HCT116 (cell line): Measurements from ENCODE around the gene TAS2R41. TPM values are rescaled to one million over a fixed set of nuclear protein-coding genes. Genes with fewer than 3 reads are reported as not detected.

Experiments
- ATAC-seq: fragments of 200-7000 bp; cut with Tn5 transposase; 2 replicates; pipeline ENCODE4 v1.9.1; 2020; ENCODE audit warnings: mild to moderate bottlenecking, moderate library complexity
- BruUV-seq: library from RNA; stranded (reverse); fragments of 400-500 nt; replicated peaks from 2 replicates; lab custom pipeline; 2021; lab: Mats Ljungman, UMichigan
- CTCF ChIA-PET: fragments of 300-600 bp; sonication (Branson Sonifier 250); formaldehyde crosslinking; loops from one replicate; lab custom pipeline; 2021; ENCODE audit warnings: antibody characterized with exemption; lab: Charles Lee
- POLR2A ChIA-PET: fragments of 300-600, 350-600 bp; sonication (Branson Sonifier 250); formaldehyde crosslinking; loops from one replicate; lab custom pipeline; 2021; ENCODE audit warnings: antibody characterized with exemption; lab: Charles Lee
- RAD21 ChIA-PET, 2 experiments: fragments of 300-600 bp; sonication (Branson Sonifier 250); formaldehyde crosslinking; loops; one replicate each; lab custom pipeline; 2023; ENCODE audit warnings: low total read pairs in 2 of 2; ENCODE audit not compliant: uncharacterized antibody in 2 of 2, unreplicated experiment in 2 of 2, low non-redundant PET in 1 of 2; lab: Charles Lee
- DNase-seq: peaks from one replicate; pipeline ENCODE4 v3.0.0-alpha.2; 2010; ENCODE audit warnings: low read depth, low spot score
- H2AFZ ChIP-seq: fragments of 200-600 bp; shearing (Covaris generic), sonication (generic); 2 replicates; pipeline ENCODE4 v1.6.1; 2017; ENCODE audit warnings: low read depth, mixed run types, mixed read lengths, antibody characterized with exemption, low read length; ENCODE audit not compliant: poor library complexity, severe bottlenecking
- H3K27ac ChIP-seq: 2 replicates; pipeline ENCODE4 v1.5.1; 2012; ENCODE audit warnings: low read depth, low read length
- H3K27me3 ChIP-seq: fragments of 200-600 bp; sonication (generic); 2 replicates; pipeline ENCODE4 v1.6.1; 2016; ENCODE audit warnings: mixed run types, low read length, mixed read lengths; ENCODE audit not compliant: insufficient read depth
- H3K36me3 ChIP-seq, 2 experiments: fragments of 200-500 bp in 1 of 2; fragments of 200-600 bp in 1 of 2; sonication (Bioruptor generic) in 1 of 2; sonication (generic) in 1 of 2; 2 replicates each; pipeline versions ENCODE4 v1.5.1 to v1.6.1; 2014 to 2016; ENCODE audit warnings: low read length in 2 of 2, inconsistent platforms in 1 of 2, mixed read lengths in 1 of 2, mixed run types in 1 of 2; ENCODE audit not compliant: insufficient read depth in 2 of 2, control insufficient read depth in 1 of 2
- H3K4me1 ChIP-seq, 2 experiments: fragments of 200-600 bp in 1 of 2; sonication (generic) in 1 of 2; 2 replicates each; pipeline versions ENCODE4 v1.5.1 to v1.6.1; 2012 to 2017; ENCODE audit warnings: low read length in 2 of 2, inconsistent platforms in 1 of 2, mild to moderate bottlenecking in 1 of 2, mixed read lengths in 1 of 2, mixed run types in 1 of 2, moderate library complexity in 1 of 2; ENCODE audit not compliant: insufficient read depth in 2 of 2, control insufficient read depth in 1 of 2
- H3K4me2 ChIP-seq: fragments of 200-600 bp; sonication (generic); 2 replicates; pipeline ENCODE4 v1.6.1; 2017; ENCODE audit warnings: mixed run types, low read length, mixed read lengths
- H3K4me3 ChIP-seq, 2 experiments: fragments of 200-600 bp in 1 of 2; sonication (generic) in 1 of 2; replicated peaks in 1 of 2; 2 replicates each; pipeline ENCODE4 v1.5.1; 2011 to 2016; ENCODE audit warnings: low read length in 2 of 2, control low read depth in 1 of 2, low read depth in 1 of 2, mild to moderate bottlenecking in 1 of 2, mixed read lengths in 1 of 2, mixed run types in 1 of 2
- H3K79me2 ChIP-seq: fragments of 200-600 bp; sonication (generic); 2 replicates; pipeline ENCODE4 v1.6.1; 2017; ENCODE audit warnings: mild to moderate bottlenecking, mixed run types, low read length, moderate library complexity, mixed read lengths; ENCODE audit not compliant: insufficient read depth
- H3K9ac ChIP-seq: fragments of 200-600 bp; sonication (generic); 2 replicates; pipeline ENCODE4 v1.6.1; 2016; ENCODE audit warnings: low read length, mixed read lengths
- H3K9me2 ChIP-seq: fragments of 200-600 bp; sonication (generic), shearing (Covaris generic); 2 replicates; pipeline ENCODE4 v1.6.1; 2017; ENCODE audit warnings: mixed run types, mild to moderate bottlenecking, moderate library complexity; ENCODE audit not compliant: insufficient read depth
- H3K9me3 ChIP-seq, 2 experiments: fragments of 200-500 bp in 1 of 2; fragments of 200-600 bp in 1 of 2; sonication (Bioruptor generic) in 1 of 2; sonication (generic) in 1 of 2; 2 replicates each; pipeline ENCODE4 v1.6.1; 2014 to 2017; ENCODE audit warnings: low read length in 2 of 2, mixed read lengths in 2 of 2, inconsistent platforms in 1 of 2, low read depth in 1 of 2, mild to moderate bottlenecking in 1 of 2, mixed run types in 1 of 2, moderate library complexity in 1 of 2; ENCODE audit not compliant: control insufficient read depth in 1 of 2, insufficient read depth in 1 of 2
- H4K20me1 ChIP-seq: fragments of 200-600 bp; sonication (generic), shearing (Covaris generic); 2 replicates; pipeline ENCODE4 v1.6.1; 2017; ENCODE audit warnings: mixed run types, mild to moderate bottlenecking, moderate library complexity; ENCODE audit not compliant: insufficient read depth
- CEBPB ChIP-seq: IDR thresholded peaks from 2 replicates; pipeline ENCODE4 v1.6.1; 2012; ENCODE audit warnings: low read depth
- CTCF ChIP-seq, 3 experiments: fragments of 200-600 bp in 1 of 3; sonication (generic) in 1 of 3; IDR thresholded peaks in 2 of 3; conservative IDR thresholded peaks in 1 of 3; 2 replicates each; pipeline ENCODE4 v1.5.1; 2012 to 2017; ENCODE audit warnings: low read depth in 2 of 3, low read length in 2 of 3, antibody characterized with exemption in 1 of 3, borderline replicate concordance in 1 of 3, control low read depth in 1 of 3, mild to moderate bottlenecking in 1 of 3, mixed read lengths in 1 of 3, mixed run types in 1 of 3, moderate library complexity in 1 of 3; ENCODE audit not compliant: insufficient read depth in 1 of 3
- ELF1 ChIP-seq: IDR thresholded peaks from 2 replicates; pipeline ENCODE4 v1.6.1; 2012; ENCODE audit warnings: low read depth, borderline replicate concordance
- EZH2 ChIP-seq: fragments of 200-600 bp; sonication (generic); IDR thresholded peaks from 2 replicates; pipeline ENCODE4 v1.6.1; 2017; ENCODE audit warnings: antibody characterized with exemption, mixed run types
- EZH2phosphoT487 ChIP-seq: fragments of 200-600 bp; IDR thresholded peaks from 2 replicates; pipeline ENCODE4 v1.6.1; 2018; ENCODE audit warnings: antibody characterized with exemption, borderline replicate concordance
- FOSL1 ChIP-seq: IDR thresholded peaks from 2 replicates; pipeline ENCODE4 v1.6.1; 2012; ENCODE audit warnings: low read depth
- JUND ChIP-seq: IDR thresholded peaks from 2 replicates; pipeline ENCODE4 v1.6.1; 2012
- POLR2A ChIP-seq: IDR thresholded peaks from 2 replicates; pipeline ENCODE4 v1.7.0; 2011; ENCODE audit warnings: borderline replicate concordance; ENCODE audit not compliant: insufficient read depth, insufficient read length; ENCODE audit errors: extremely low read depth
- POLR2AphosphoS5 ChIP-seq: IDR thresholded peaks from 2 replicates; pipeline ENCODE4 v1.6.1; 2011; ENCODE audit warnings: mild to moderate bottlenecking, low read depth, low read length, moderate library complexity
- RAD21 ChIP-seq: IDR thresholded peaks from 2 replicates; pipeline ENCODE4 v1.6.1; 2012; ENCODE audit warnings: low read depth, mild to moderate bottlenecking
- REST ChIP-seq: IDR thresholded peaks from 2 replicates; pipeline ENCODE4 v1.6.1; 2012; ENCODE audit warnings: low read depth
- SP1 ChIP-seq: IDR thresholded peaks from 2 replicates; pipeline ENCODE4 v1.6.1; 2012; ENCODE audit warnings: low read depth
- SRF ChIP-seq: IDR thresholded peaks from 2 replicates; pipeline ENCODE4 v1.6.1; 2012; ENCODE audit warnings: low read depth
- TCF7L2 ChIP-seq: IDR thresholded peaks from 2 replicates; pipeline ENCODE4 v1.7.0; 2011; ENCODE audit warnings: borderline replicate concordance, inconsistent platforms; ENCODE audit not compliant: insufficient read depth, insufficient read length; ENCODE audit errors: extremely low read depth
- YY1 ChIP-seq: IDR thresholded peaks from 2 replicates; pipeline ENCODE4 v1.6.1; 2011; ENCODE audit warnings: low read length, low read depth, moderate library complexity, mild to moderate bottlenecking; ENCODE audit not compliant: insufficient replicate concordance; ENCODE audit errors: extremely low read depth
- ZFX ChIP-seq: fragments of 450-650 bp; IDR thresholded peaks from 2 replicates; pipeline ENCODE4 v1.6.1; 2017
- ZNF274 ChIP-seq: fragments of 200-500 bp; sonication (Bioruptor generic); IDR thresholded peaks from 2 replicates; pipeline ENCODE4 v1.6.1; 2014; ENCODE audit warnings: mild to moderate bottlenecking, low read depth, low read length, inconsistent platforms
- intact Hi-C: fragments of 100-400 bp; cut with micrococcal nuclease; formaldehyde crosslinking; loops from 2 replicates; pipeline ENCODE4 v1.10.0; 2022
- total RNA-seq: library from RNA; stranded (reverse); gene quantifications from one replicate; pipeline ENCODE4 v1.2.1, GENCODE V29; 2021; ENCODE audit not compliant: unreplicated experiment
- TF ChIP-seq, protein P1 (sequence below): IDR thresholded peaks from 2 replicates; pipeline ENCODE4 v1.6.1; 2012
- TF ChIP-seq, protein P2 (sequence below): IDR thresholded peaks from 2 replicates; pipeline ENCODE4 v1.6.1; 2012

TAS2R41 gene
- total RNA-seq, 1 experiment from 2014 or later: not detected

- TF ChIP-seq ZNF274 (no peak), REST (no peak), RAD21 (no peak), POLR2A (no peak), YY1 (no peak), EZH2phosphoT487 (no peak), CTCF (IDR thresholded peaks at IDR 0.05 in 2 of 3, conservative IDR thresholded peaks at IDR 0.05 in 1 of 3; ENCODE audit: borderline replicate concordance in 1 of 3, insufficient read depth in 1 of 3, low read depth in 2 of 3, low read length in 2 of 3) (no peak), EZH2 (no peak), SP1 (no peak), FOSL1 (no peak), POLR2AphosphoS5 (no peak), JUND (no peak), ELF1 (no peak), SRF (no peak), CEBPB (no peak), TCF7L2 (no peak), ZFX (no peak)
- TF ChIP-seq, protein P1, sequence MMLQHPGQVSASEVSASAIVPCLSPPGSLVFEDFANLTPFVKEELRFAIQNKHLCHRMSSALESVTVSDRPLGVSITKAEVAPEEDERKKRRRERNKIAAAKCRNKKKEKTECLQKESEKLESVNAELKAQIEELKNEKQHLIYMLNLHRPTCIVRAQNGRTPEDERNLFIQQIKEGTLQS: no peak
- TF ChIP-seq, protein P2, sequence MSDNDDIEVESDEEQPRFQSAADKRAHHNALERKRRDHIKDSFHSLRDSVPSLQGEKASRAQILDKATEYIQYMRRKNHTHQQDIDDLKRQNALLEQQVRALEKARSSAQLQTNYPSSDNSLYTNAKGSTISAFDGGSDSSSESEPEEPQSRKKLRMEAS: no peak
- Histone ChIP-seq H2AFZ (peak overlapping the region; percentile 48), H3K4me1 (peaks cover 0 to 5% of the 10 kb centered on the region in 2 experiments; a peak in 1 of 4 replicates), H3K27me3 (no peaks in the 10 kb centered on the region), H3K9me2 (no peaks in the 10 kb centered on the region; the same call in 1 of the 2 replicates), H3K79me2 (no peaks in the 10 kb centered on the region), H3K9ac (no peak overlapping the region), H3K4me2 (no peak overlapping the region), H3K4me3 (no peak overlapping the region), H3K27ac (no peak overlapping the region), H3K9me3 (no peaks in the 10 kb centered on the region), H4K20me1 (no peaks in the 10 kb centered on the region), H3K36me3 (no peaks in the 10 kb centered on the region)
- RAD21 ChIA-PET: no interaction called here
- POLR2A ChIA-PET: no interaction called here
- CTCF ChIA-PET: no interaction called here
- intact Hi-C loops: no loop called here
- ATAC-seq (no peak), DNase-seq (no peak)
- BruUV-seq: no TSS peak
Observed at GRCh38 chr7:143485094-143485493, 7.4 kb downstream of the TAS2R41 start.
